Transverse colon (tissue), 4 donors: ENCODE results near the gene IQSEC3. TPM values are rescaled to one million over a fixed set of nuclear protein-coding genes. Genes with fewer than 3 reads are reported as not detected.

ENCODE experiments used
- DNase-seq: peaks from one replicate; pipeline ENCODE4 v3.0.0-alpha.2; 2019
- H3K27ac ChIP-seq, 4 donors: fragments of 200-600 bp; sonication (generic); 2 replicates each; pipeline ENCODE4 v1.5.1; 2016 to 2018; ENCODE audit warnings: inconsistent platforms in 4 of 4
- H3K27me3 ChIP-seq: fragments of 200-600 bp; sonication (generic); 2 replicates; pipeline ENCODE4 v1.5.1; 2017; ENCODE audit warnings: inconsistent platforms
- H3K36me3 ChIP-seq, 4 donors: fragments of 200-600 bp; sonication (generic); 2 replicates each; pipeline ENCODE4 v1.5.1; 2017 to 2019; ENCODE audit warnings: inconsistent platforms in 4 of 4
- H3K4me1 ChIP-seq, 4 donors: fragments of 200-600 bp; sonication (generic); 2 replicates each; pipeline ENCODE4 v1.5.1; 2017 to 2020; ENCODE audit warnings: inconsistent platforms in 4 of 4
- H3K4me3 ChIP-seq, 4 donors: fragments of 200-600 bp; sonication (generic); 1 replicate in 1 of 4; 2 replicates in 3 of 4; pipeline versions ENCODE4 v1.5.1 to v1.6.1; 2017 to 2019; ENCODE audit warnings: inconsistent platforms in 4 of 4
- H3K9me3 ChIP-seq, 2 donors: fragments of 200-600 bp; sonication (generic); 2 replicates each; pipeline ENCODE4 v1.5.1; 2017 to 2019; ENCODE audit warnings: inconsistent platforms in 2 of 2
- CTCF ChIP-seq, 5 experiments: fragments of 200-600 bp in 3 of 5; fragments of 450-650 bp in 2 of 5; sonication (generic) in 3 of 5; IDR thresholded peaks; 1 replicate in 2 of 5; 2 replicates in 3 of 5; pipeline ENCODE4 v1.5.1; 2016 to 2017; ENCODE audit warnings: antibody characterized with exemption in 5 of 5, inconsistent platforms in 3 of 5, mild to moderate bottlenecking in 2 of 5, moderate library complexity in 1 of 5
- EP300 ChIP-seq: sonication (generic); formaldehyde crosslinking; IDR thresholded peaks from one replicate; pipeline ENCODE4 v1.6.1; 2017; ENCODE audit warnings: antibody characterized with exemption, low read depth
- POLR2A ChIP-seq: fragments of 450-650 bp; IDR thresholded peaks from one replicate; pipeline ENCODE4 v1.6.1; 2016; ENCODE audit warnings: antibody characterized with exemption, mild to moderate bottlenecking, moderate library complexity
- POLR2AphosphoS5 ChIP-seq, 3 donors: sonication (generic); formaldehyde crosslinking; IDR thresholded peaks; one replicate each; pipeline ENCODE4 v1.6.1; 2016; ENCODE audit warnings: antibody characterized with exemption in 3 of 3
- WGBS, 2 donors: methylation state at CpG; one replicate each; pipeline ENCODE4 v1.1.5; 2018; ENCODE audit warnings: low coverage in 1 of 2; 5-methylcytosine and 5-hydroxymethylcytosine counted together
- in situ Hi-C, 4 donors: fragments of 200-750 bp; cut with MboI; loops; one replicate each; pipeline versions ENCODE4 v1.15.0 to v1.15.1; 2017; ENCODE audit warnings: low sequenced_read_pairs in 3 of 4, low pct_ligation_motif_present in 1 of 4, low pct_unique_long_range_greater_than_20kb in 1 of 4
- intact Hi-C: fragments of 100-400 bp; cut with DNase I; formaldehyde crosslinking; loops from one replicate; pipeline ENCODE4 v1.15.1; 2023; ENCODE audit warnings: low total_unique reads
- total RNA-seq, 4 donors: library from RNA; depleted of rRNA; stranded (reverse); fragments of >200 nt; gene quantifications; one replicate each; pipeline ENCODE4 v1.1.0, GENCODE V29; 2016

IQSEC3 gene
- total RNA-seq, 4 donors from 2014 or later, result 0.16 to 35.4 (median 0.27) TPM; not detected in 1

GRCh38 chr12:153080-153746 lies 86.6 kb downstream of the IQSEC3 start:
- intact Hi-C loops, result no loop called here
- Histone ChIP-seq H3K27ac (no peak overlapping the region), H3K27me3 (no peaks in the 10 kb centered on the region), H3K36me3 (no peaks in the 10 kb centered on the region), H3K9me3 (no peaks in the 10 kb centered on the region), H3K4me3 (no peak overlapping the region), H3K4me1 (no peaks in the 10 kb centered on the region)
- peak; percentile 78 for DNase-seq
- TF ChIP-seq POLR2AphosphoS5 (IDR thresholded peaks at IDR 0.05) (no peak), POLR2A (no peak), EP300 (no peak), CTCF (IDR thresholded peaks at IDR 0.05) (peak; percentile 42 to 73 (median 61))
- WGBS, 2 donors, result 20% methylated on average over 11 of the region's 11 CpGs; no CpG with 5 or more reads in 1 of the 2 donors
- in situ Hi-C loops, result no loop called here

- no peak for TF ChIP-seq POLR2AphosphoS5 (IDR thresholded peaks at IDR 0.05)
- no peak for TF ChIP-seq POLR2A
- TF ChIP-seq EP300, result no peak
- 80 to 85% methylated on average over 1 to 12 of the region's 12 CpGs for WGBS, 2 donors
- Histone ChIP-seq H3K27ac (no peak overlapping the region), H3K36me3 (no peaks in the 10 kb centered on the region), H3K4me1 (no peaks in the 10 kb centered on the region), H3K4me3 (no peak overlapping the region), H3K27me3 (no peaks in the 10 kb centered on the region), H3K9me3 (no peaks in the 10 kb centered on the region)
- in situ Hi-C loops (no loop called here), intact Hi-C loops (no loop called here)
- no peak for DNase-seq
These were observed 87.5 kb downstream of the IQSEC3 start for GRCh38 chr12:154058-154457.

GRCh38 chr12:155006-155405 lies 88.4 kb downstream of the IQSEC3 start:
- in situ Hi-C loops, result no loop called here

GRCh38 chr12:155646-156045 lies 89.1 kb downstream of the IQSEC3 start:
- TF ChIP-seq CTCF (IDR thresholded peaks at IDR 0.05) (no peak), POLR2AphosphoS5 (IDR thresholded peaks at IDR 0.05) (no peak), POLR2A (no peak), EP300 (no peak)
- 81% methylated on average over 8 of the region's 8 CpGs; no CpG with 5 or more reads in 1 of the 2 donors for WGBS, 2 donors
- Histone ChIP-seq H3K27ac (no peak overlapping the region), H3K36me3 (no peaks in the 10 kb centered on the region), H3K9me3 (no peaks in the 10 kb centered on the region), H3K4me1 (no peaks in the 10 kb centered on the region), H3K27me3 (no peaks in the 10 kb centered on the region), H3K4me3 (no peak overlapping the region)
- intact Hi-C loops, result no loop called here
- in situ Hi-C loops, result no loop called here
- no peak for DNase-seq

More at GRCh38 chr12:155006-155405, 88.4 kb downstream of the IQSEC3 start:
- TF ChIP-seq EP300 (no peak), POLR2AphosphoS5 (IDR thresholded peaks at IDR 0.05) (no peak), CTCF (IDR thresholded peaks at IDR 0.05) (no peak), POLR2A (no peak)
- intact Hi-C loops, result no loop called here
- no peaks in the 10 kb centered on the region for H3K4me1 ChIP-seq
- H3K27me3 ChIP-seq, result no peaks in the 10 kb centered on the region
- H3K9me3 ChIP-seq, result no peaks in the 10 kb centered on the region
- H3K27ac ChIP-seq, result no peak overlapping the region
- 75% methylated on average over 9 of the region's 9 CpGs; no CpG with 5 or more reads in 1 of the 2 donors for WGBS, 2 donors
- DNase-seq, result no peak
- no peaks in the 10 kb centered on the region for H3K36me3 ChIP-seq
- no peak overlapping the region for H3K4me3 ChIP-seq
